ENCODE measurements around the gene KDM1B.
A peak's percentile ranks its signal among the peaks of the same experiment; 100 is the strongest.

Gene KDM1B

GRCh38 chr6:18155150-18155863, at the start of gene KDM1B:
Gene KDM1B, plus strand, starts transcription at chr6:18155422. Its CDS starts 4,474 bp downstream, at chr6:18159896.
- TF ChIP-seq MAX (IDR thresholded peaks at IDR 0.05) (peak; percentile 17), CREB1 (IDR thresholded peaks at IDR 0.05; ENCODE audit: low read depth) (no peak), EGR1 (IDR thresholded peaks at IDR 0.05) (no peak), REST (IDR thresholded peaks at IDR 0.05; ENCODE audit: low read depth) (no peak), ZBTB7A (IDR thresholded peaks at IDR 0.05; ENCODE audit: low read depth) (peak; percentile 64; the same call in 1 of the 2 replicates), TCF12 (IDR thresholded peaks at IDR 0.05; ENCODE audit: low read depth) (no peak; the same call in 1 of the 2 replicates), TAF1 (IDR thresholded peaks at IDR 0.05; ENCODE audit: low read depth) (0 out of 2 replicates have a peak, but pooled peaks have one; percentile 4), YY1 (IDR thresholded peaks at IDR 0.05; ENCODE audit: low read depth) (no peak), EP300 (IDR thresholded peaks at IDR 0.05; ENCODE audit: borderline replicate concordance) (0 out of 2 replicates have a peak, but pooled peaks have one; percentile 20), USF1 (IDR thresholded peaks at IDR 0.05) (no peak; the same call in 1 of the 2 replicates), FOXM1 (IDR thresholded peaks at IDR 0.05; ENCODE audit: borderline replicate concordance, low read depth) (no peak), CEBPB (IDR thresholded peaks at IDR 0.05) (no peak), RAD21 (IDR thresholded peaks at IDR 0.05; ENCODE audit: low read depth) (no peak), NFIC (IDR thresholded peaks at IDR 0.05) (no peak), TEAD4 (IDR thresholded peaks at IDR 0.05) (no peak)

- TF ChIP-seq USF1 (IDR thresholded peaks at IDR 0.05) = no peak
- no peak for TF ChIP-seq EP300 (IDR thresholded peaks at IDR 0.05; ENCODE audit: borderline replicate concordance)
- TF ChIP-seq YY1 (IDR thresholded peaks at IDR 0.05; ENCODE audit: low read depth) = no peak
- TF ChIP-seq FOXM1 (IDR thresholded peaks at IDR 0.05; ENCODE audit: borderline replicate concordance, low read depth) = no peak
- no peak for TF ChIP-seq RAD21 (IDR thresholded peaks at IDR 0.05; ENCODE audit: low read depth)
- TF ChIP-seq CREB1 (IDR thresholded peaks at IDR 0.05; ENCODE audit: low read depth) = no peak
- no peak for TF ChIP-seq MAX (IDR thresholded peaks at IDR 0.05)
- TF ChIP-seq TAF1 (IDR thresholded peaks at IDR 0.05; ENCODE audit: low read depth) = no peak
- TF ChIP-seq ZBTB7A (IDR thresholded peaks at IDR 0.05; ENCODE audit: low read depth) = no peak
- TF ChIP-seq NFIC (IDR thresholded peaks at IDR 0.05) = no peak
- no peak for TF ChIP-seq EGR1 (IDR thresholded peaks at IDR 0.05)
These were observed 48.2 kb upstream of the KDM1B start for GRCh38 chr6:18107061-18107460.

GRCh38 chr6:18110162-18110561, 45.1 kb upstream of the KDM1B start:
- TF ChIP-seq USF1 (IDR thresholded peaks at IDR 0.05) (no peak), REST (IDR thresholded peaks at IDR 0.05; ENCODE audit: low read depth) (no peak), MAX (IDR thresholded peaks at IDR 0.05) (no peak), NFIC (IDR thresholded peaks at IDR 0.05) (no peak), EGR1 (IDR thresholded peaks at IDR 0.05) (no peak), EP300 (IDR thresholded peaks at IDR 0.05; ENCODE audit: borderline replicate concordance) (no peak), CEBPB (IDR thresholded peaks at IDR 0.05) (no peak), YY1 (IDR thresholded peaks at IDR 0.05; ENCODE audit: low read depth) (no peak), CREB1 (IDR thresholded peaks at IDR 0.05; ENCODE audit: low read depth) (no peak), TAF1 (IDR thresholded peaks at IDR 0.05; ENCODE audit: low read depth) (no peak)

- TF ChIP-seq MAX (IDR thresholded peaks at IDR 0.05) = no peak
- no peak for TF ChIP-seq EP300 (IDR thresholded peaks at IDR 0.05; ENCODE audit: borderline replicate concordance)
- no peak for TF ChIP-seq CREB1 (IDR thresholded peaks at IDR 0.05; ENCODE audit: low read depth)
- TF ChIP-seq EGR1 (IDR thresholded peaks at IDR 0.05) = no peak
- no peak for TF ChIP-seq FOXM1 (IDR thresholded peaks at IDR 0.05; ENCODE audit: borderline replicate concordance, low read depth)
- TF ChIP-seq TEAD4 (IDR thresholded peaks at IDR 0.05) = no peak
- no peak for TF ChIP-seq NFIC (IDR thresholded peaks at IDR 0.05)
- no peak for TF ChIP-seq TAF1 (IDR thresholded peaks at IDR 0.05; ENCODE audit: low read depth)
- no peak for TF ChIP-seq ZBTB7A (IDR thresholded peaks at IDR 0.05; ENCODE audit: low read depth)
- TF ChIP-seq REST (IDR thresholded peaks at IDR 0.05; ENCODE audit: low read depth) = no peak
- TF ChIP-seq CEBPB (IDR thresholded peaks at IDR 0.05) = no peak
- TF ChIP-seq USF1 (IDR thresholded peaks at IDR 0.05) = no peak
- no peak for TF ChIP-seq YY1 (IDR thresholded peaks at IDR 0.05; ENCODE audit: low read depth)
These were observed 39.9 kb upstream of the KDM1B start for GRCh38 chr6:18115356-18115755.
